Activated CD4-positive, alpha-beta T cell treated with anti-CD3 and anti-CD28 coated beads for 36 hours (primary cell): Measurements from ENCODE around the gene POU6F2. TPM values are rescaled to one million over a fixed set of nuclear protein-coding genes. Genes with fewer than 3 reads are reported as not detected.

Experiments
- ATAC-seq: fragments of 200-7000 bp; cut with Tn5 transposase; one replicate; pipeline ENCODE4 v1.10.0; 2021; ENCODE audit warnings: mild to moderate bottlenecking, moderate library complexity
- CTCF ChIA-PET: fragments of 350-600 bp; sonication (Branson Sonifier 250); formaldehyde crosslinking; loops from one replicate; lab custom pipeline; 2021; ENCODE audit warnings: antibody characterized with exemption; lab: Charles Lee
- POLR2A ChIA-PET: fragments of 350-600 bp; sonication (Branson Sonifier 250); formaldehyde crosslinking; loops from one replicate; lab custom pipeline; 2021; ENCODE audit warnings: antibody characterized with exemption, inconsistent platforms; lab: Charles Lee
- DNase-seq: peaks from one replicate; pipeline ENCODE4 v3.0.0-alpha.2; 2020
- H3K27ac Mint-ChIP-seq: one replicate; pipeline ENCODE4 v1.8.0; 2021; ENCODE audit warnings: mixed read lengths
- H3K27me3 Mint-ChIP-seq: one replicate; pipeline ENCODE4 v1.8.0; 2021; ENCODE audit warnings: mixed read lengths
- H3K36me3 Mint-ChIP-seq: one replicate; pipeline ENCODE4 v1.8.0; 2021; ENCODE audit warnings: low read depth, mixed read lengths
- H3K4me1 Mint-ChIP-seq: one replicate; pipeline ENCODE4 v1.8.0; 2021; ENCODE audit warnings: mixed read lengths
- H3K4me3 Mint-ChIP-seq: one replicate; pipeline ENCODE4 v1.8.0; 2021; ENCODE audit warnings: mild to moderate bottlenecking, moderate library complexity, mixed read lengths
- H3K9me3 Mint-ChIP-seq: one replicate; pipeline ENCODE4 v1.8.0; 2021; ENCODE audit warnings: low read depth, mixed read lengths
- intact Hi-C, 2 experiments: fragments of 100-400 bp; cut with DNase I in 1 of 2; cut with micrococcal nuclease in 1 of 2; formaldehyde crosslinking; loops; one replicate each; pipeline versions ENCODE4 v1.14.2 to v1.15.1; 2022 to 2024; cut with DNase I, micrococcal nuclease
- total RNA-seq, 2 experiments: library from RNA; stranded (reverse); gene quantifications; one replicate each; pipeline ENCODE4 v1.2.3, GENCODE V29; 2021

The POU6F2 gene
- total RNA-seq, 2 experiments from 2014 or later, result not detected

DNA sequence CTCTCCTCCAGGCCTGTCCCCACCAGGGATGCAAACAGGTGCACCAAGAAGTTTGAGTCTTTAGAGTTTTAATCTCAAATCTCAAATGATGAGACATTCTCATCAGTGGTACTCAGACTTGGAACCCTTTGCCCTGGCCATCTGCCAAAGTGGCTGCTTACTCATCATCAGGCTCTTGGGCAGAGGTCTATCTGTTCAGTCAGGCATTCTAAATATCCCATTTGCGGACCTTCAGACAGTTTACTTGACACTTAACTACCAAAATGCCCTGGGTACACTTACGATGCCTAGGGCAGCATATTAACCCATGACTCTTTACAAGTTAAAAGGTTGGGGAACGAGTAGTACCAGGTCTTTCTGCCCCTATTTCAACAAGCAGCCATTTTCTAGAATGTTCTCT, 527.3 kb downstream of the POU6F2 start:
- peak; percentile 47 for DNase-seq
- intact Hi-C loops, result no loop called here
- no peak for ATAC-seq
- Mint-ChIP-seq H3K36me3 (no peaks in the 10 kb centered on the region), H3K27me3 (peaks cover 1% of the 10 kb centered on the region), H3K4me3 (no peak overlapping the region), H3K9me3 (no peaks in the 10 kb centered on the region), H3K4me1 (peaks cover 14% of the 10 kb centered on the region), H3K27ac (no peak overlapping the region)
- ChIA-PET CTCF (interaction anchor here (1.5 kb wide), 1 partner anchor 14 kb away, joined by 5 read pairs; no protein-coding TSS in a partner anchor), POLR2A (no interaction called here)

DNA sequence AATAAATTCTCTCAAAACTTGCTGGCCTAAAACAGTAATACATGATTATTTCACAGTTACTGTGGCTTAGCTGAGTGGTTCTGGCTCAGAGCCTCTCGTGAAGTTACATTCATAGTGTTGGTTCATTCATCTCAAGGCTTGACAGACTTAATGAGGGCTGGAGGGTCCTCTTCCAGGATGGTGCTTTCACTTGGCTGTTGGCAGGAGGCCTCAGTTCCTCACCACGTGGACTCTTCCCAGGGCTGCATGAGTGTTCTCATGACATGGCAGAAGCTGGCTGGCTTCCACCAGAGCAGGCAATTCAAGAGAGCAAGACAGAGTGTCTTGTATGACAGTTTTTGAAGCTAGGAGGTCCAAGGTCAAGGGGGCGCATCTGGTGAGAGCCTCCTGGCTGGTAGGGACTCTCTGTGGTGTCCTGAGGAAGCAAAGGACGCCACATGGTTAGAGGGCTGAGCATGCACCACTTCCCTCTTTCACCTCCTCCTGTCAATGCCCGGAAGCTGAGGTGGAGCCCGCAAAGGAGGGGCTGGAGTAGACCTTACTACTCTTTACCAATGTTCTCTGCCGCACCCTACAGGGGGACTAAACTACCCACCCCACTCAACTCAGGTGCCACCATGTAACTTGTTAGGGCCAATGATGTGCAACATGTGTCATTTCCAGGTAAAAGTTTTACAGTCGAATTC, 530.3 kb downstream of the POU6F2 start:
- Mint-ChIP-seq H3K36me3 (no peaks in the 10 kb centered on the region), H3K27ac (no peak overlapping the region), H3K4me3 (no peak overlapping the region), H3K27me3 (peaks cover 3% of the 10 kb centered on the region), H3K4me1 (peaks cover 24% of the 10 kb centered on the region), H3K9me3 (no peaks in the 10 kb centered on the region)
- ATAC-seq (no peak), DNase-seq (no peak)
- CTCF ChIA-PET, result interaction anchor here (0.8 to 1.2 kb wide), 2 partner anchors 10 to 1139 kb away, joined by 3 to 4 read pairs; no protein-coding TSS in a partner anchor
- intact Hi-C loops, result no loop called here
- POLR2A ChIA-PET, result no interaction called here

DNA sequence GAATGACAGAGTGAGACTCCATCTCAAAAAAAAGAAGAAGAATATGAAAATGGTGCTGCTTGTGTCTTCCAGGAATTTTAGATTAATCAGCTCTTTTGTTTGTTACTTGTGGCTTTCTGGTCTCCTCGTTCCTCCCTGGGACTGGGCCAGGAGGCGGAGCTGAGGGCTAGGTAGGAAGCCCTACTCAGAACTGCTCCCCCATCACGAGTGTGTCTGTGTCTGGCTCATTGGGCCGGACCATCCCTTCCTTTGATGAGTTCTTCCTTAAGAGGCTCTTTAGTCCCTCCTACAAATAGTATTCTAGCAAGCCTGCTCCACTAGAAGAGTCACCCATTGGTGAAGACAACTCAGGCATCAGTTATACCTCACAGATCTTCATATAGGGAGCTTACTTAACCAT, 531.7 kb downstream of the POU6F2 start:
- H3K27ac Mint-ChIP-seq, result no peak overlapping the region
- intact Hi-C loops, result no loop called here
- POLR2A ChIA-PET, result no interaction called here

GRCh38 chr7:39509912-39510311, 532.2 kb downstream of the POU6F2 start:
- H3K4me1 Mint-ChIP-seq, result peaks cover 24% of the 10 kb centered on the region
- intact Hi-C loops, result no loop called here
- no peak overlapping the region for H3K27ac Mint-ChIP-seq
- DNase-seq, result no peak
- H3K36me3 Mint-ChIP-seq, result no peaks in the 10 kb centered on the region
- ChIA-PET CTCF (no interaction called here), POLR2A (no interaction called here)
- no peaks in the 10 kb centered on the region for H3K9me3 Mint-ChIP-seq
- H3K4me3 Mint-ChIP-seq, result no peak overlapping the region
- no peak for ATAC-seq
- peaks cover 3% of the 10 kb centered on the region for H3K27me3 Mint-ChIP-seq

More for the DNA sequence above, 531.7 kb downstream of the POU6F2 start:
- H3K36me3 Mint-ChIP-seq, result no peaks in the 10 kb centered on the region
- H3K27me3 Mint-ChIP-seq, result peaks cover 3% of the 10 kb centered on the region
- H3K4me3 Mint-ChIP-seq, result no peak overlapping the region
- no peaks in the 10 kb centered on the region for H3K9me3 Mint-ChIP-seq
- peaks cover 24% of the 10 kb centered on the region for H3K4me1 Mint-ChIP-seq
- ATAC-seq (peak; percentile 44), DNase-seq (peak; percentile 33)
- CTCF ChIA-PET, result no interaction called here

DNA sequence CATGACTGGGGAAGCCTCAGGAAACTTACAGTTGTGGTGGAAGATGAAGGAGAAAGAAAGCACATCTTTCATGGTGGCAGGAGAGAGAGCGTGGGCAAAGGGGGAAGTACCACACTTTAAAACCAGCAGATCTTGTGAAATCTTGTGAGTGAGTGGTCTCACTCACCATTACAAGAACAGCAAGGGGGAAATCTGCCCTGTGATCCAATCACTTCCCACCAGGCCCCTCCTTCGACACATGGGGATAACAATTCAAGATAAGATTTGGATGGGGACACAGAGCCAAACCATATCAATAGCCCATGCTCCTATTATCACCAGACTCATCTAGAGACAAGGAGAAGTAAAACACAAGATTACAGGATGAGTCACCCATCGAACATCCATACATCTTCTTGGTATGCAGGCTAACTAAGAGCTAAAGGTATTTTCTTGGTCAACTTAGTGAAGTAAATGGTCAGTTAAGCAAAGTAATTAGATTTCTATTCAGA, 533.2 kb downstream of the POU6F2 start:
- intact Hi-C loops, result no loop called here
- Mint-ChIP-seq H3K27me3 (peaks cover 3% of the 10 kb centered on the region), H3K36me3 (no peaks in the 10 kb centered on the region), H3K4me3 (no peak overlapping the region), H3K27ac (no peak overlapping the region), H3K4me1 (peaks cover 24% of the 10 kb centered on the region), H3K9me3 (no peaks in the 10 kb centered on the region)
- ChIA-PET POLR2A (interaction anchor here (0.7 kb wide), 1 partner anchor 74 kb away, joined by 8 read pairs; no protein-coding TSS in a partner anchor), CTCF (interaction anchor here (0.8 to 1.9 kb wide), 4 partner anchors 10 to 57 kb away, joined by 3 to 7 read pairs (median 3); no protein-coding TSS in a partner anchor)
- DNase-seq (peak; percentile 41), ATAC-seq (peak; percentile 74)

DNA sequence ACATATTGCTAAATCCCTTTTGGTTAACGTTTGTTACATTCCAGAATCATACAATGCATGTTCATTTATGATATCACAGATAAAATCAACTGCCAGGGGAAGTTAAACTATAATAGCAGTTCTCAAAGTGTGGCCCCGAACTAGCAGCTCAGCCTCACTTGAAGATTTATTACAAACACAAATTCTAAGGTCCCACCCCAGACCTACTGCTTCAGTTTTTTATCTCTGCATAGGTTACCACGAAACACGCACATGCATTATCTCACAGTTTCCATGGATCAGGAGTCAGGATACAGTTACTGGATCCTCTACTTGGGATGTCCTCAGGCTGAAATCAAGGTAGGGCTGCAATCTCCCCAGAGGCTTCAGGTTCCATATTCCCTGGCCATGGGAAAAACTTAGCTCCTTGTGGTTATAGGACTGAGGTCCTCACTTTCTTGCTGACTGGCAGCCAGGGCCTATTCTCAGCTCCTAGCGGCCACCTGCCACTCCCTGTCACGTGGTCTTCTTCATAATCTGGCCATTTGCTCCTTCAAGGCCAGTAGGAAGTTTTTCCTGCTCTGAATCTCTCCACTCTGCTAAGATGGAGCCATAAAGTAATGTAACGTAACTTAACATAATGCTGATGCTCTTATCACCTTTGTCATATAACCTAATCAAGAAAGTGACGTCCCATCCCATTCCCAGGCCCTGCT, 538.0 kb downstream of the POU6F2 start:
- ChIA-PET POLR2A (no interaction called here), CTCF (no interaction called here)
- Mint-ChIP-seq H3K27me3 (peaks cover 3% of the 10 kb centered on the region), H3K4me3 (no peak overlapping the region), H3K4me1 (peaks cover 4% of the 10 kb centered on the region), H3K27ac (no peak overlapping the region), H3K9me3 (no peaks in the 10 kb centered on the region), H3K36me3 (no peaks in the 10 kb centered on the region)
- ATAC-seq, result no peak
- intact Hi-C loops, result loop anchor here in 1 of 2 experiments (5.0 kb wide), 1 partner anchor 48 kb away; no protein-coding TSS in a partner anchor
- no peak for DNase-seq

- no peak for DNase-seq
- H3K4me3 Mint-ChIP-seq, result no peak overlapping the region
- no peaks in the 10 kb centered on the region for H3K9me3 Mint-ChIP-seq
- H3K27ac Mint-ChIP-seq, result no peak overlapping the region
- ATAC-seq, result no peak
- H3K4me1 Mint-ChIP-seq, result no peaks in the 10 kb centered on the region
- H3K27me3 Mint-ChIP-seq, result peaks cover 1% of the 10 kb centered on the region
- POLR2A ChIA-PET, result no interaction called here
- intact Hi-C loops, result loop anchor here in 1 of 2 experiments (5.0 kb wide), 1 partner anchor 49 kb away; no protein-coding TSS in a partner anchor
- H3K36me3 Mint-ChIP-seq, result no peaks in the 10 kb centered on the region
- CTCF ChIA-PET, result no interaction called here
These were observed 538.8 kb downstream of the POU6F2 start for GRCh38 chr7:39516498-39516897.

- no peaks in the 10 kb centered on the region for H3K36me3 Mint-ChIP-seq
- no peak overlapping the region for H3K27ac Mint-ChIP-seq
- no peak for DNase-seq
- intact Hi-C loops, result loop anchor here in 1 of 2 experiments (5.0 kb wide), 1 partner anchor 50 kb away; no protein-coding TSS in a partner anchor
- CTCF ChIA-PET, result no interaction called here
- H3K4me1 Mint-ChIP-seq, result no peaks in the 10 kb centered on the region
- peaks cover 1% of the 10 kb centered on the region for H3K27me3 Mint-ChIP-seq
- POLR2A ChIA-PET, result no interaction called here
- H3K4me3 Mint-ChIP-seq, result no peak overlapping the region
- no peaks in the 10 kb centered on the region for H3K9me3 Mint-ChIP-seq
- no peak for ATAC-seq
These were observed 539.5 kb downstream of the POU6F2 start for GRCh38 chr7:39517240-39517639.

Other genes starting within 250 kb of the POU6F2 start
- 10 to 100 TPM; 48.6 to 59.3 TPM for gene VPS41, start 68.7 kb upstream of the POU6F2 start, total RNA-seq